ENCODE data around the gene BPNT1. TPM values are rescaled to one million over a fixed set of nuclear protein-coding genes. Genes with fewer than 3 reads are reported as not detected.
"Not testable (repeated sequence)": the region's sequence is repeated elsewhere in the genome, so short reads cannot be mapped to it uniquely, and the experiment has no call there.

The BPNT1 gene
- total RNA-seq, 2 donors from 2014 or later: 20.0 to 26.1 TPM

GRCh38 chr1:220093361-220094015 is 3.9 kb upstream of the BPNT1 start:
- TF ChIP-seq POLR2A (IDR thresholded peaks at IDR 0.05): no peak
- no peak for TF ChIP-seq CTCF (IDR thresholded peaks at IDR 0.05)
- no peak for TF ChIP-seq POLR2AphosphoS5 (IDR thresholded peaks at IDR 0.05)
- no peaks in the 10 kb centered on the region for H3K9me3 ChIP-seq
- no peak for DNase-seq (ENCODE audit: low spot score)
- peak overlapping the region; percentile 93 for H3K4me3 ChIP-seq
- intact Hi-C loops (cut with DNase I): no loop called here
- peak overlapping the region; percentile 90 to 94 for H3K27ac ChIP-seq
- no peaks in the 10 kb centered on the region for H3K4me1 ChIP-seq (replicated peaks)
- no peaks in the 10 kb centered on the region for H3K36me3 ChIP-seq
- WGBS: 17% methylated on average over 12 of the region's 12 CpGs
- H3K27me3 ChIP-seq (replicated peaks; ENCODE audit: insufficient read depth): no peaks in the 10 kb centered on the region

DNA sequence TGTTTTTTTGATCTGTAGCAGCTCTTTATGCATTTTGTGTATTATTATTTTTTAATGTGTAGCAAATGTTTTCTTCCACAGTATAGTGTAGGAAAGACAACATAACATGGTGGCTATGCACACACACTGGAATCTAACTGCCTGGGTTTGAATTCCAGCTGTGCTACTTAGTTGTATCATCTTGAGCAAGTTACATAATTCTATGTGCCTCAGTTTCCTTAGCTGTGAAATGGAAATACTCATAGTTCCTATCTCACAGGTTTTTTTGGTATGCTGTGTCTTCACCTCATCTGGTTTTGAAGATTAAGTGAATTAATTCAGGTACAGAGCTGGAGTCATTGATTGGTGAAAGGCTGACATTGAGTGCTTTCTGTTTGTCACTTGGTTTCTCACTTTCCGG is 3.1 kb upstream of the BPNT1 start:
- H3K9me3 ChIP-seq: no peaks in the 10 kb centered on the region
- H3K4me3 ChIP-seq: no peak overlapping the region
- no peaks in the 10 kb centered on the region for H3K36me3 ChIP-seq
- H3K4me1 ChIP-seq (replicated peaks): no peaks in the 10 kb centered on the region
- H3K27me3 ChIP-seq (replicated peaks; ENCODE audit: insufficient read depth): no peaks in the 10 kb centered on the region
- no peak overlapping the region for H3K27ac ChIP-seq
- 88% methylated on average over 1 of the region's 1 CpG for WGBS
- intact Hi-C loops (cut with DNase I): no loop called here
- no peak for DNase-seq (ENCODE audit: low spot score)
- TF ChIP-seq POLR2A (IDR thresholded peaks at IDR 0.05) (no peak), CTCF (IDR thresholded peaks at IDR 0.05) (no peak), POLR2AphosphoS5 (IDR thresholded peaks at IDR 0.05) (no peak)

GRCh38 chr1:220086261-220086686 is 3.3 kb downstream of the BPNT1 start:
- H3K27me3 ChIP-seq (replicated peaks; ENCODE audit: insufficient read depth); DNase-seq (ENCODE audit: low spot score); H3K36me3 ChIP-seq; H3K27ac ChIP-seq; H3K4me3 ChIP-seq; H3K9me3 ChIP-seq; H3K4me1 ChIP-seq (replicated peaks); intact Hi-C loops (cut with DNase I): not testable (repeated sequence)
- WGBS: 93% methylated on average over 15 of the region's 15 CpGs

GRCh38 chr1:220084460-220084859 is 5.1 kb downstream of the BPNT1 start:
- WGBS: 88% methylated on average over 1 of the region's 1 CpG
- DNase-seq (ENCODE audit: low spot score): no peak
- no peak for TF ChIP-seq POLR2AphosphoS5 (IDR thresholded peaks at IDR 0.05)
- no peak for TF ChIP-seq POLR2A (IDR thresholded peaks at IDR 0.05)
- no peak for TF ChIP-seq CTCF (IDR thresholded peaks at IDR 0.05)
- Histone ChIP-seq H3K36me3 (no peaks in the 10 kb centered on the region), H3K27ac (no peak overlapping the region), H3K27me3 (replicated peaks; ENCODE audit: insufficient read depth) (no peaks in the 10 kb centered on the region), H3K4me1 (replicated peaks) (no peaks in the 10 kb centered on the region), H3K4me3 (no peak overlapping the region), H3K9me3 (no peaks in the 10 kb centered on the region)
- intact Hi-C loops (cut with DNase I): no loop called here

- no peaks in the 10 kb centered on the region for H3K9me3 ChIP-seq
- DNase-seq (ENCODE audit: low spot score): no peak
- TF ChIP-seq POLR2AphosphoS5 (IDR thresholded peaks at IDR 0.05) (no peak), POLR2A (IDR thresholded peaks at IDR 0.05) (no peak), CTCF (IDR thresholded peaks at IDR 0.05) (no peak)
- H3K36me3 ChIP-seq: no peaks in the 10 kb centered on the region
- no peak overlapping the region for H3K27ac ChIP-seq
- intact Hi-C loops (cut with DNase I): no loop called here
- no peak overlapping the region for H3K4me3 ChIP-seq
- H3K4me1 ChIP-seq (replicated peaks): no peaks in the 10 kb centered on the region
- WGBS: 89% methylated on average over 3 of the region's 3 CpGs
- H3K27me3 ChIP-seq (replicated peaks; ENCODE audit: insufficient read depth): no peaks in the 10 kb centered on the region
Observed at GRCh38 chr1:220077887-220078286, 11.7 kb downstream of the BPNT1 start.
